HL-60 (cell line): Measurements from ENCODE around the gene BRSK2.

ENCODE experiments used
- CTCF ChIP-seq: IDR thresholded peaks from one replicate; pipeline ENCODE4 v1.5.1; 2011; ENCODE audit warnings: low read length, control low read depth, inconsistent platforms; ENCODE audit not compliant: insufficient read depth
- GABPA ChIP-seq: IDR thresholded peaks from 2 replicates; pipeline ENCODE4 v1.6.1; 2012; ENCODE audit warnings: low read depth
- POLR2AphosphoS5 ChIP-seq: IDR thresholded peaks from 2 replicates; pipeline ENCODE4 v1.6.1; 2012; ENCODE audit warnings: low read depth
- REST ChIP-seq: IDR thresholded peaks from 2 replicates; pipeline ENCODE4 v1.6.1; 2012; ENCODE audit warnings: low read depth; ENCODE audit not compliant: insufficient replicate concordance
- SPI1 ChIP-seq: IDR thresholded peaks from 2 replicates; pipeline ENCODE4 v1.6.1; 2012; ENCODE audit warnings: low read depth, mild to moderate bottlenecking, borderline replicate concordance

DNA sequence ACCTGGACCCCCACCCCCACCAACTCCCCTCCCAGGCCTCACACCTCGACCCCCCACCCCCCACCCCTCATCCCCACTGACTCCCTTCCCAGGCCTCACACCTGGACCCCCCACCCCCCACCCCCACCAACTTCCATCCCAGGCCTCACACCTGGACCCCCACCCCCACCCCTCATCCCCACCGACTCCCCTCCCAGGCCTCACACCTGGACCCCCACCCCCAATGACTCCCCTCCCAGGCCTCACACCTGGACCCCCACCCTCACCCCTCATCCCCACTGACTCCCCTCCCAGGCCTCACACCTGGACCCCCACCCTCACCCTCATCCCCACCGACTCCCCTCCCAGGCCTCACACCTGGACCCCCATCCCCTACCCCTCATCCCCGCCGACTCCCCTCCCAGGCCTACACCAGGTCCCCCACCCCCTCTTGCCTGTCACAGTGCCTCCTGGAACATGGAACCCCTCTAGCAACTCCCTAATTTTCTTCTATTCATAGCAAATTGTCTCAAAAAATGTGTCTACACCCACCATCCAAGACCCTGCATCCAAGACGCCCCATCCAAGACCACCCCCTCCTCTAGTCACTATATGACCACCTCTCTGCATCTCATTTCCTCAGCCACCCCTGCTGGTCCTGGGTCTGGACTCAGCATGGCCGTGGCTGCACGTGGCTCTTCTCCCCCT, 36.9 kb upstream of the BRSK2 start:
- TF ChIP-seq CTCF: no peak
- TF ChIP-seq GABPA: no peak
- TF ChIP-seq SPI1: no peak
- TF ChIP-seq POLR2AphosphoS5: no peak
- TF ChIP-seq REST: no peak
